ENCODE measurements around the gene MAGEL2. TPM values are rescaled to one million over a fixed set of nuclear protein-coding genes. Genes with fewer than 3 reads are reported as not detected.
"Not testable (repeated sequence)": the region's sequence is repeated elsewhere in the genome, so short reads cannot be mapped to it uniquely, and the experiment has no call there.

The MAGEL2 gene
- total RNA-seq, 1 experiment from 2014 or later, result 0.02 TPM

DNA sequence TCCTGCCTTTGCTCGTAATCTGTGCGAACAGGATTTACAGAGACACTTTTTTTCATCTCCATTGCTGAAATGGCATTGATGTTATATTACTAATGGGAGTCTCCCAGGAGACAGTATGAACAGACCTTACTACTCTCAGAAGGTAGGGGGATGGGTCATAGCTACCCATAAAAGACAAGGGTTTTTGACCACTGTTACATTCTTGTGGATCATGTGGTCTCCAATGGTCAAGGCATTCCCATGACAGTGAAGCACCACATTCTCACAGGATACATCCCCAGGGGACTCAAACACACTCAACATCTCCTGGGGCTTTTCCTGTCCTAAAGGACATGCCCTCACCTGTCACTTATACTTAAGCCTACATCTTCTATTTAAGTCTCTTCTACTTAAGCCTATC lies 41.4 kb downstream of the MAGEL2 start:
- peak; percentile 10 for DNase-seq (ENCODE audit: low read depth)

DNA sequence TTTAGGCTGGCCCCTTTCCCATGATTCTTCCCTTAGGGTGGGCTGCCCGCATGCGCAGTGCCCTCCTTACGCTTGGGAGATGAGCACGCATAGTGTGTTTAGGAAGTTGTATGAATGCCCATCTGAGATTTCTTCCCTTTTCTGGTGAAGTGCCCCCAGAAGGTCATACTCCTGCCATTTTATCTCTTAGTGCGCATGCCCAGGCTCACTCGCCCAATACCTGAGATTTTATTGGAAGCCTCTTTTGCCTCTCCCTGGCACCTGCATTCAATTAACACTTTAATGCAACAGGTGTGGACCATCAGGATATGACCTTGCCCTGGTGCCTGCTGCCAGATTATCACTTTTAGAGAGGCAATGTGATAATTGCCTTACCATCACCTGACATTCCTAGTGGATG lies 45.5 kb downstream of the MAGEL2 start:
- no peak for DNase-seq (ENCODE audit: low read depth)

DNA sequence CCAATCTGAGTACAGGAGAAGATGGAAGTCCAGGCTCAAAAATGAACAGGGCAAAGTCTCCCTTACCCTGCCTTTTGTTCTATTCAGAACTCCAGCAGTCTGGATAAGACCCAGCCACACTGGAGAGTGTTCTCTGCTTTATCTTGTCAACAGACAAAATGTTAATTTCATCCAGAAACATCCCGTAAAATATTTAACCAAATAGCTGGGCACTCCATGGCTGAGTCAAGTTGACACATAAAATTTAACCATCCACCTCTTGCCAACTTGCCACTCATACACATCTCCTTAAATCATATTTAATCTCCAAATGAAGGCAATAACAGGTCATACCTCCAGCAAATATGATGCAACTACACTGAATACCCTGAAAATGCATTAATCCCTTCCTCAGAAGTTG lies 48.6 kb downstream of the MAGEL2 start:
- DNase-seq (ENCODE audit: low read depth), result no peak

DNA sequence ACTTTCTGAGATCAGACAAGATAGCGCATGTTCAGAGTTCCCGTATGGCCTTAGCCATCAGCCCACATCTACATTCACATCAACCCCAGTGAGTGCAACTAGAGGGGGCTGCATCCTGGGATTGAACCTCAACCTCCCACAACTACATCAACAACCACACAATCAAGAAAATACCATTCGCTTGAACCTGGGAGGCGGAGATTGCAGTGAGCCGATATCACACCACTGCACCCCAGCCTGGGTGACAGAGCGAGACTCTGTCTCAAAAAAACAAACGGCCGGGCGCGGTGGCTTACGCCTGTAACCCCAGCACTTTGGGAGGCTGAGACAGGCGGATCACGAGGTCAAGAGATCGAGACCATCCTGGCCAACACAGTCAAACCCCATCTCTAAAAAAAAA lies 50.4 kb downstream of the MAGEL2 start:
- not testable (repeated sequence) for DNase-seq (ENCODE audit: low read depth)

DNA sequence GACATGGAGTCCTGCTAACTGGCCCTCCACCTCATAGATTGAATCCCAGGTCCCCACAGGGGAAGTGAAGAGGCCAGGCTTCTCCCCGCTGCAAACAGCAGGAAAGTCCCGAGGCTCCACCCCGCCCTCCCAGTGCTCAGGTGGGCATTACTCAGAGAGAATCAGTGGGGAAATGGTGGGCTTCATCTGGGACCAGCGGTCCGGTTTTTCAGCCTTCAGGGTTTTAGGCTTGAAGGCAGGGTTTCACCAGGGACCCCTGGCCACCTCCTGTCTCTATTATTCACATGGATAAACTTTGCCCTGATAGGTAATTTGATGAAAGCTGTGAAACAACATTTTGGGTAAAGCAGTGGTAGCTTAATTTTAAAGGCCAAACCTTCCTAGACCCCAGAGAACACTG lies 50.9 kb downstream of the MAGEL2 start:
- no peak for DNase-seq (ENCODE audit: low read depth)

DNA sequence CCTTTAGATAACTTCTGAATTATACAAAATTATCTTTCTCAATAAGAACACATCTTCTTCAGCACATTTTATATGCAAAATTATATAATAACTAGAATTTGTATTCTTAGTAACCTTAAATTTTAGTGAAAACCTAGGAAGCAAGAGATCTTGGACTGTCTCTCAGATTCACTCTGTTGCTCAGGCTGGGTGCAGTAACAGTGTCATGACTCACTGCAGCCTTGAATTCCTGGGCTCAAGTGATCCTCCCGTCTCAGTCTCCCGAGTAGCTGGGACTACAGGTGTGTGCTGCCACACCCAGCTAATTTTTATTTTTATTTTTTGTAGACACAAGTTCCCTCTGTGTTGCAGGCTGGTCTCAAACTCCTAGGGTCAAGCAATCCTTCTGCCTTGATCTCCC lies 52.3 kb downstream of the MAGEL2 start:
- no peak for DNase-seq (ENCODE audit: low read depth)

- DNase-seq (ENCODE audit: low read depth), result no peak
Observed at GRCh38 chr15:23594252-23594770, 53.4 kb downstream of the MAGEL2 start.

Other genes with a start within 250 kb of the MAGEL2 start
- not detected in 2 replicates for gene GOLGA6L2, start 200.6 kb downstream of the MAGEL2 start, total RNA-seq (2014; rRNA removed; shearing (Covaris generic))
- gene MKRN3, start 82.2 kb downstream of the MAGEL2 start, total RNA-seq (2014; rRNA removed; shearing (Covaris generic)), result 9.3 and 13.7 TPM in 2 replicates
- not detected in 2 replicates for gene NDN, start 39.4 kb upstream of the MAGEL2 start, total RNA-seq (2014; rRNA removed; shearing (Covaris generic))